ENCODE measurements around the gene DRD2.

The DRD2 gene

DNA sequence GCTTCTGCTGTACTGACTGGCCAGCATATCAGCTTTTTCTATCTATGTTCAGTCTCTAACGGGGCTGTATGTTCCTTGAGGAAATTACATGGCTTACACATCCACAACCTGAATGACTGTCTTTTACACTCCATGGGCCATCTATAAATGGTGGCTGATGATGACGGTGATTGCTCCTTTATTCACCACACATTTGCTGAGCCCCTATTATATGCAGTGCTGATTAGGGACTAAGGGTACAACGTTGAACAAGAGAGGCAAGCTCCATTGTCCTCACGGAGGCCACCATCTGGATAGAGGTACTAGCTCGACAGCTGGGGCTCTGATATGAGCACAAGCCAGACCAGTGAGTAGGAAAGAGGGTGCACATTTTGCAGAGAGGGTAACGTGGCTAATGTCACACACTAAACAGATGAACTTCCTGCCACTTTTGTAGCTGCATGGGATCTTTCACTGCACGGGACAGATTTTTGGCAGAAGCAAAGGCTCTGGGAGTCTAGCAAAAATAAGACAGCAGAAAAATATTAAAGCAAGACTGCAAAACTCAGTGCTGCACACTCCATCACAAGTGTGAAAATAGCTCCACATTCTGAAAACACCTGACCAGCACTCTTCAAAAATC lies 30.6 kb downstream of the DRD2 start:
- no peak for DNase-seq (ENCODE audit: low read depth)

DNA sequence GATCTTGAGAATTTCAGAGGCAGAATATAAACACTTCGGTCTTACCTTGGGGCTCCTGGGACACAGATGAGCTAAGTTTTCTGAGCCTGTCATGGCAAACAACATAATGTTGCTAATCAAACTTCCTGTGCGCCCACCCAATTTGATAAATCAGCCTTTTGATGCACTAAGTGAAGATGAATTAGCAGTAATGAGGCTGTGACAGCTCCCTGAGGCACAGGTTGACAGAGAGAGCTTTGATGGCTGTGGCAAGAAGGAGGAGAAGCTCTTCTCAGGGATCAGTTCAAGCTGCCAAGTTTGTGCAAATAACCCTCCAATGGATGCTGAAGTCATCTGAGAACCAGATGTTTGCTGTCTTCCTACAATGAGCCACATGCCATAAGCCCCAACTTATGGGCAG lies 34.4 kb downstream of the DRD2 start:
- no peak for DNase-seq (ENCODE audit: low read depth)

DNA sequence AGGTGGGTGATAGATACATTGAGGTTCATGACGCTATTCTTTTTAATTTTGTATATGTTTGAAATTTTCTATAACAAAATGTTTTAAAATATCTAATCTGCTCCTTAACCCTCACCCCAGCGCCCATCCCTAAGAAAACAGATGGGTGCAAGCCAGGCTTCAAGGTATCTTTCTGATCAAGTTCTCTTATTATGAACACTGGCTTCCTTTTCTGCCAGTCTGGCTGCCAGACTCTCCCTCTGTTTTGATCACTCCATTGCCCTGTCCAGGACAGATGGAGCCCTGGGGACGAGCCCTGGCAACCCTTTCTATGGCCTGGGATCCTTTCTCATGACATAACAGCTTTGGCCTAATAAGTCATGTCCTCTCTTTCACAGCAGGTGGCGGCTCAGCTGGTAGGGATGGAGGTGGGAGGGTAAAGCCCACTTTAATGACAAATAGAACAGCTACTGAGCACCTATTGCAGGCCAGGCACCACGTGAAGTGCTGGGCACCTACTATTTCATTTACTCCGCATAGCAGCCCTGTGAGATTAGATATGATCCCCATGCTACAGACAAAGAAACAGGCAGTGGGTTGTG lies 38.4 kb downstream of the DRD2 start:
- no peak for DNase-seq (ENCODE audit: low read depth)

DNA sequence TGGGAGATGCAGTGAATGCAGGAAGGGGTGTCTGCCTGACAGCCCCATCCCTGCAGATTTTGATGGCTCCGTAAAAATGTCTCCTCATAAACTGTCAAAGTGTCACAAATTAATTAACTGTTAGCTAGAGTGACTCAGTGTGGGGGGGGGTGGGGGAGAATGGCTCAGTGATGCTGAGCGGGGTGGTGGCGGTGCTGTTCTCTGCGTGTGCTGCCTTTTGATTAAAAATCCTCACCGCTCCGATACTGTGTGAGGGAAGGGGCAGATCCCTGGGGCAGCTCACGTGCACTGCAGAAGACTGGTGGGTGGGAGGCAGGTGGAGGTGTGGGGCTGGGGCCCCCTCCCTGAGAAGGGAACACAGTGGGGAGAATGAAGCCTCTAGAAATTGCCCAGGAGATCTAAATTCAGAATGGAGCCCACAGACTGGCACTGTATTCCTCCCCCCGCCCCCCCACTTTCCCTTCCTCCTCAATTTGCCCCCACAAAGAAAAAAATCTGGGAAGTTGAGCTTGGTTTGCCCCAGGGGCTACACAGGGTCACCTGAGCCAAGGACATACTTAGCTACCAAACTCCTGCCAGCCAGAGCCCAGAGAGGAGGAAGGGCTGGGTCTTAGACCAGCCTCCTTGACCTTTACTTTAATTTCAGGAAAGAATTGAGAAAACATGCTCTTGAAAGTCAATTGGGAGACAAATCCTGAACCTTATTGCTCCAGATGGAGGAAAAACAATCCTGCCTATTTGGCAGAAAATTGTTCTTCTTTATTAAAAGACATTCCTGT lies 39.8 kb downstream of the DRD2 start:
- DNase-seq (ENCODE audit: low read depth): no peak

DNA sequence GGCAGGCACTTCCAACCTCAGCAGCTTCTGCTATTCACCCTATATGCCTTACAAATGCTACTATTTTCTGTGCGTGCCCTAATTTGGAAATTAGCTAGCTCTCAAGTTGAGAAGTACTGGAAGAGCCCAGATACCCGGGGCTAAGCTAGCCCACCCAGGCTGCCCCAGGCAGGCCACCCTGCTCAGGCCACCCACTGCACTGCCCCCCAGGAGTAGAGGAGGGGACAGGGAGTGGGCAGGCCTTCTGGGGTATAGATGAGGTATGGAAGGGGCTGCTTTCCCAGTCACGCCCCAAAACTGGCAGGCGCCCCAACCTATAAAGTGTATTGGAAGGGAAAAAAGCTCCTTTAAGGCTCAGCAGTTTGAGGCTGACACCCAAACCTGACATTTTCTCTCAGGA lies 43.5 kb downstream of the DRD2 start:
- no peak for DNase-seq (ENCODE audit: low read depth)

DNA sequence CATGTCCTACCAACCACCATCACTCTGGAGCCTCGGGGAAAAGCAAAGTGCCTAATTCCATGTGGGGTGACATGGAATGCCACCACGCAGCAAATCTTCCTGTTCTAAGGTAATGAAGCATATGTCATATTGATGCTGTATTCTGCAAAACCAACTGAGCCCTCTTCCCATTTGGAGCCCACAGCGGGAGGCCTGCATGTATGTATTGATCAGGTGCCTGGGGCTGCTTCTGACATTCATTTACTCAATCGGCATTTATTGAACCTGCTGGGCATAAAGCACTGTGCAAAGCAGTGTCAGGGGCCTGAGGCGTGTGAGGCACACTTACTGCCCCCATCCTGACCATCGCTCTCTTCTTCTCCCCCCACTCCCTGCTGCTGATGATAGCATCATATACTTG lies 48.5 kb downstream of the DRD2 start:
- no peak for DNase-seq (ENCODE audit: low read depth)

DNA sequence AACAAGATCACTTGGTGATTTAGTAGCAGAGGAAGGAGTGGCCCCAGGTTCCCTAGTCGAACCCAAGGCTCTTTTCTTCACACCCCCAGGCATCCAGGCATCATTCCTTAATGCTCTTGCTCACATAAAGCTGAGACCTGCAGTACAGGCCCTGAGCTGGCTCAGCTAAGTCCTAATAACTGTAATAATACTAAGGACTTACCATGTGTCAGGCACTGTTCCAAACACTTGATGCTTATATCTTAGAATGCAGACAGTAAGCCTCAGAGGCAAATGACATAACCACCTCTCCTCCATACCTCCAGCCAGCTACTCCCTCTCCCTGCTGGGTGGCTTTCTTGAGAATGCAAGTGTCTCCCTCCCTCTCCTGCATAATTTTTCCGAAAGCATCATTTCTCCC lies 54.4 kb downstream of the DRD2 start:
- no peak for DNase-seq (ENCODE audit: low read depth)

DNA sequence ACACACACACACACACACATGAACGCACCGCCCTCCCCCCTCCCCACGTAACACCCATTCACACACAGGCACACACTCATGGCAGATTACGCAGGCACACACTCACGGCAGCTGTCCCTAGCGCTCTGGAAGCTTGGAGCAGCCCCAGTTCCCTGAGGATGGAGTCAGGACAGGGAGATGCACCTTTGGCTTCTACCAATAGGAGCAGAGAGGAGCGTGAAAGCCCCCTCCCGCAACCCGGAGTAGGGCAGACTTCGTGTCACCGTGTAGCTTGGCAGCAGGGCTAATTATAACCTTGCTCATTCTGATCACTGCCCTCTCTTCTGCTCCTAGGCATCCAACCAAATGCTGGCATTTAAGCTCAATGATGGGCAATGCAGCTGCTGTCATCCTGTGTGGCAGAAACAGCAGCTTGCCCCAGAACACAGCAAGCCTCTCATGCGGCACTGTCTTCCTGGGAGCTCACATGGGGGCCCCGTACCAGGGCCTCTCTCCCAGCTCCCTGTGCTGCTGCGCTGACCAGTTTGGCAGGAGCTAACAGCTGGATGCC lies 55.7 kb downstream of the DRD2 start:
- DNase-seq (ENCODE audit: low read depth): no peak

DNA sequence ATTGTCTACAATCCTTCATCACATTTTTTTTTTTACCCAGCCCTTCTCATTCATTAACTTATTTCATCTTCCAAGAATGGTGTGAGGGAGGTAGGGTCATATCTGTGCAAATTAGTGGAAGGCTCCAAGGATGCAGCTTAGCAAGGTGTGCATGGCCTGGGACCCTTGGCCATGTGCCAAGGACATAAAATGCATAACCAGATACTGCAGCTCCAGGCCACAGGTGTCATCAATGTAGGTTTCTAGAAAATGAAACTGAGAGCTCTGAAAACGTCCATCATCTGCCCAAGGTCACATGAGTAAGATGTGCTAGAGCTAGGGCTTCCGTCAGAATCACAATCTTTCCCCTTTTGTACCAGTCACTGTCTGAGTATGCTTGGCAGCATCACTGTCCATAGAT lies 57.8 kb downstream of the DRD2 start:
- DNase-seq (ENCODE audit: low read depth): no peak

DNA sequence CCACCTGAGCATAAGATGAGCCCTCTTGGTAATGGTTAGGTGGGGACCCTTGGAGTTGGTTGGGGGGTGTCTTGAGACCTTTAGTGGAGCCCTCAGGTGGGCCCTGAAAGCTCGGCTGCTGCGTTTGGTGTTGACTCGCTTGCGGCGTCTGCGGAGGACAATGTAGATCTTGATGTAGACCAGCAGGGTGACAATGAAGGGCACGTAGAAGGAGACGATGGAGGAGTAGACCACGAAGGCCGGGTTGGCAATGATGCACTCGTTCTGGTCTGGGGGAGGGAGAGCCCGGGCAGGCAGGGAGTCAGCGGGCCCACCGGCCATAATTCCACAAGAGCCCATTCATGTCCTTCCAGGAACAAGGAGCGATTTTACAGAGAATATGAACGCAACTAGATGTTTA lies 59.9 kb downstream of the DRD2 start:
- DNase-seq (ENCODE audit: low read depth): no peak

DNA sequence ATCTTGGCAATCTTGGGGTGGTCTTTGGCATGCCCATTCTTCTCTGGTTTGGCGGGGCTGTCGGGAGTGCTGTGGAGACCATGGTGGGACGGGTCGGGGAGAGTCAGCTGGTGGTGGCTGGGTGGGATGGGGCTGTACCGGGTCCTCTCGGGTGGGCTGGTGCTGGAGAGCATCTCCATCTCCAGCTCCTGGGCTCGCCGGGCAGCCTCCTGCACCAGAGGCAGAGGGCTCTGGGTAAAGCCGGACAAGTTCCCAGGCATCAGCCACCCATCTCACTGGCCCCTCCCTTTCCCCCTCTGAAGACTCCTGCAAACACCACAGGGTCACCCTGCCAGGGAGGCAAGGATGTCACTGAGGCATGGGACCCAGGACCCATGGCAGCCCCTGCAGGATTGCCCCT lies 62.5 kb downstream of the DRD2 start:
- no peak for DNase-seq (ENCODE audit: low read depth)

DNA sequence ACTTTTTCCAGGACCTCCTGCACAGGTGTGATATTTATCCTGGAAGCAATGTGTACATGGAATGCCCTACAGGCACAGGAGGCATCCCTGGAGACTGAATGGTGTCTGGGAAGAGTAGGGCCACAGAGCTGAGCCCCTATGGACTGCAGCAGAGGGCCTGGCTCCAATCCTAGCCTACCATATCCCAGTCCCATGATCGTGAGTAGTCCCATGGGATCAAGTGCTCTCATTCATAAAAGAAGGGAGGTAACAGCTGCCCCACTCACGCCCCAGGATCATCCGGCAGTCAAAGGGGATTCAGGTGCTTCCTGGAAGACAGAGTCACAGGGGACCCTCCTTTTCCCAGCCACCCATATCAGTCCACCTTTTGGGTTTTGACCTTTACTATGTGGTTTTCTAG lies 63.7 kb downstream of the DRD2 start:
- DNase-seq (ENCODE audit: low read depth): no peak

DNA sequence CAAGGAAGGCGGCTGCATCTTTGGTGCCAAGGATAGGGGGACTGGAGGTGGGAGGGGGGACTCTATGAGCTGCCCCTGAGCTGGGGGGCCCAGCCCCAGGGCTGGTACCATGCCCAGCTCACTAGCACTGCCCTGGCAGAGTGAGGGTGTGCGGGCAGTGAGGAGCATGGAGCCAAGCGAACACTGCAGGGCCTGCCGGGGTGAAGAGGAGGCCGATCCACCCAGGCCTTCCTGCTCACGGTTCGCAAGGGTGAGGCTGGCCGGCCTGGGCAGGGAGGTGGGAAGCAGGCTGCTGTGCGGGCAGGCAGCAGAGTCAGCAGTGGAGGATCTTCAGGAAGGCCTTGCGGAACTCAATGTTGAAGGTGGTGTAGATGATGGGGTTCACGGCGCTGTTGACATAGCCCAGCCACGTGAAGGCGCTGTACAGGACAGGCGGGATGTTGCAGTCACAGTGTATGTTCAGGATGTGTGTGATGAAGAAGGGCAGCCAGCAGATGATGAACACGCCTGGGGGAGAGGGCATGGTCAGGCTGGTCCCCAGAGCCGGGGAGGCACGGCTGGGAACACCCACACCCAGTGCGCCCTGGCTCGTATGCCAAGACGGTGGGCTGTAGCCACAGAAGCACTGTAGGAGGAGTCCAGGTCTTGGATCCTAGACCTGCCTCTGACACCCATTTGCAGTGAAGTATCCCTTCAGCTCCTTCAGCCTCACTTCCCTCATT lies 64.6 kb downstream of the DRD2 start:
- DNase-seq (ENCODE audit: low read depth): no peak

DNA sequence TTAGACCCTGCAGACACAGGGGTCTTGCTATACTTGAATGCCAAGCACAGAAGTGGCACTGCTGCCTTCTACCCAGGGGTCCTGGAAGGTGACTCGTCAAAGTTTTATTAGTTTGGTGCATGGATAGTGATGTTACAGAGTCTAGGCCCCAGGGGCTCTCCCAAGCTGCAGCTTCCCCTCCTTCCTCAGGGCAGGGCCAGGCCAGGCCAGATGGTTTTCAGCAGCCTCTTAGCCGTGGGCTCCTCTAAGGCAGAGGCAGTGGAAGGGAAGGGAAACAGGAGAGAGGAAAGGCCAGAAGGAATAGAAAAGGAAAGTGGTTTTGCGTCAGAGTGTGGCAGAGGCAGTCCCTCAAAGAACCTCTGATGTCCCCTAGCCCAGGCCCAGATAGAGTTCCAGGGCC lies 65.7 kb downstream of the DRD2 start:
- no peak for DNase-seq (ENCODE audit: low read depth)

DNA sequence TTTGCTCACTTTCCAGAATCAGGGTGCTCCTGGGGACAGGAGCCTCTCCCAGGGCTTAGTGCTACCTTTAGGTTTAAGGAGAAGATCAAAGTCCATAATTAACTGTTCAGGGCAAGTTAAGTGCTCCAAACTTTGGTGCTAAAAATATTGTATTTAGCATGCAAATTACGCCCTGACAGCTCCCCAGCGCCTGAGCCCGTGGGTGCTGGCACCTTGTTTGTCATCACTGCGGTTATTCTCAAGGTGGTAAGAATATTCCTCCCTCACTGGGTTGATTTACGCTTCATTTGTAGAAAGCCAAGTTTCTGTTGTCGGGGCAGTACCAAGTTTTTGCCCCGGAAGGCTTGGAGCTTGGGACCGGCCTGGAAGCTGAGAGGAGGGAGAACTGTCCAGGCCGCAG lies 66.3 kb downstream of the DRD2 start:
- no peak for DNase-seq (ENCODE audit: low read depth)

DNA sequence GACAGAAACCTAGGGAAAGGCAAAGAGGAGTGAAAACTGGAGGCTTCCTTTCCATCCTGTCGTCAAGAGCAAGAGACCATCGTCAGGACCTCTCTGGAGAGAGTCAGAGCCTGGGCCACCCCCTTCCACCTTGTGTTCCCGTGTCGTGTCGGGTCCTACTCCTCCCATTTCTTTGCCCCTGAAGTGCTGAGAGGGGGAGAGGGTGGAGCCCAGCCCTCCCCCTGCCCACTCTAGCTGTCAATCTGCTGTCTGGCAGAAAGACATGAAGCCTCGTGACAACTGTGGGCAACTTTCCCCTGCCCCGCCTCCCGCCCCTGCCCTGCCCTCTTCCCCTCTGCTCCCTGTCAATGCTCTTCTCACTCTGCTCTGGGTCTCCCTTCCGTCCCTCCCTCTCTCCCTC lies 67.0 kb downstream of the DRD2 start:
- DNase-seq (ENCODE audit: low read depth): no peak

DNA sequence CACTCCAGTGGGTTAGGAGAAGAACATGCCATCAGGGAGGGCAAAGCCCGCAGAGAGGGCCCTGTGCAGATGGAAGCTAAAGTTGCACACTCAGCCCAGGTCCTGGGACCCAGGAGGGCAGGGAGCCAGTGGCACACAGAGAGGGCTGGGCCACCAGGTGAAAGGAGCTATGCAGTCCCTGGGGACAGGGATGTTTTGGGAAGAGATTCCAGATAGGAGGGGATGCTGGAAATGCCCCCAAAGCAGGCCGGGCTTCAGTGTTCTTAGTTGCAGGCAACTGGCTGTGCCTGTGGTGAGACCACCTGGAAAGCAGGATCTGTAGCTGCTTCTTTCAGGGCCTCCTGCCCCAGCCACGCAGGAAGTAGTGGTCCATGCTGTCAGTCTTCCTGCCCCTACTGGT lies 68.0 kb downstream of the DRD2 start:
- DNase-seq (ENCODE audit: low read depth): no peak

DNA sequence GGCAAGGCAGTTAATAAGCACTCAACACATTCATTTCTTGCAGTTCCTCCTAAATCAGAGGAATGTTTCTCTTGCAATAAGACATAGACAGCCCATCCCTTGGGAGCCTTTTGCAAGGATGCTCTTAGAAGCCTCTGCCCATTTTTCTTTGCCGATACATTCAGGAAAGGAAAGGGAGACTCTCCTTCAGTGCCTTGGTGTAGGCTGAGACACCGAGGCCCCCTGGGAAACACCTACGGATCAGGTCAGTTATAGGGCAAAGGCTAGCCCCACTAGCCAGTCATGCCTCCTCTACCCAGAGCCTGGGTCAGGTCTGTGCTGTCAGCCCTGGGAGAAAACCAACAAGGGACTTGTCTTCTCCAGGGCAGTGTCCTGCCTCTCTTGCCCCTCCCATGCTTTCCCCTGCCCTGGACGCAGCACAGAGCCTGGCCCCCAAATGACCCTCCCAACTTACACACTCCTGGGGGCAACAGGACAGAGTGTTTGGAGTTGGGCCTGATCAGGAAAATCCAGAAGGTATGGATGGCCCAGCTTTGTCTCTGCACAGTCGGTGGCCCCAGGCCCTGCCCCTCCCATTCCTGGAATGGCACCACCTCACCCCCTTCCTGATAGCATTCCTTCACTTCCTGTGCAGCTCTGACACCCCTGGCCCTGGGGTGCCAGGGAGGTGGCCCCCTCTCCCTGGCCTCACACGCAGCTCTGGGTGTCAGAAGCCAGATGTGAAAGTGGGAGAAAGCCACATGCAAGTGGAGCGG lies 69.3 kb downstream of the DRD2 start:
- no peak for DNase-seq (ENCODE audit: low read depth)

DNA sequence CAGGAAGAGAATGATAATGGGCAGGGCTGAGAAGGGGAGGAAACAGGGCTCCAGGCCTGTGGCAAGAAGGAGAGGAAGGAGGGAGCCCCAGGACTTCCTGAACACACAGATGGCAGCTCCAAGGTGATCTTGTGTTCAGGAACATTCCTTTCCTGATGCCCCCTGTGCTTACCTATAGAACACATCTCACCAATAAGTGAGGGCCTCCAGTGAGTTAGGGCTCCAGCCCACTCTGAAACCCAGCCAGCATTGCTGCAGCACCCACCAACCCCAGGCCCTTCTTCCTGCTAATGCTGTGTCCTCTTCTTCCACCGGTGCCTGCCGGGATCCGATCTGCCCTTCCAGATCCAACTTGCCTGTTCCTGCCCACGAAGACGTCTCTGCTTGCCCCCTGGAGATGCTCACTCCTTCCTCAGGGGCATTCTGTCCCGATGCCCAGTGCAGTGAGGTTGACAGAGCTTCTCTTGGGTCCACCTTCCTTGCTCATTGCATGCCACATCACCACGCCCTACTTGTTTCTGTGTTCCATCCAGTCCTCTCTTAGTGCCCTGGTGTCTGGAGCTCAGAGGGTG lies 70.3 kb downstream of the DRD2 start:
- no peak for DNase-seq (ENCODE audit: low read depth)

DNA sequence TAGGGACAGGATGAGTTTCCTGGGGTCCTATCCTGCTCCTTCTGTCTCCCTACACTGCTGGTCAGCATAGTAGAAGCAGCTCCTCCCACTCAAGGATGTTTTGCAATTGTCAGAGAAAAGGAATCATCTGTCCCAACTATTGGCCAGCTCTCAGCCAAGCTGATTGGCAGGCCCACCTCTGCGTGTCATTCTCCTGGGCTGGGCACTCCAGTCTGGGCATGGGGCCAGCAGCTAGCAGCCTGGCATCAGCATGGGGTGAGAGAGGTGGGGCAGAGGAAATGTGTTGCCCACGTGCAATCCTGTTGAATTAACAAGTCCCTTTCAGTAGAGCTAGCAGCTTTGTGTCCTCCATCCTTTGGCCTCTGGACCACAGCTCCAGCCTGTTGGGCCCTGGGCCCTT lies 73.5 kb downstream of the DRD2 start:
- peak; percentile 15 for DNase-seq (ENCODE audit: low read depth)

DNA sequence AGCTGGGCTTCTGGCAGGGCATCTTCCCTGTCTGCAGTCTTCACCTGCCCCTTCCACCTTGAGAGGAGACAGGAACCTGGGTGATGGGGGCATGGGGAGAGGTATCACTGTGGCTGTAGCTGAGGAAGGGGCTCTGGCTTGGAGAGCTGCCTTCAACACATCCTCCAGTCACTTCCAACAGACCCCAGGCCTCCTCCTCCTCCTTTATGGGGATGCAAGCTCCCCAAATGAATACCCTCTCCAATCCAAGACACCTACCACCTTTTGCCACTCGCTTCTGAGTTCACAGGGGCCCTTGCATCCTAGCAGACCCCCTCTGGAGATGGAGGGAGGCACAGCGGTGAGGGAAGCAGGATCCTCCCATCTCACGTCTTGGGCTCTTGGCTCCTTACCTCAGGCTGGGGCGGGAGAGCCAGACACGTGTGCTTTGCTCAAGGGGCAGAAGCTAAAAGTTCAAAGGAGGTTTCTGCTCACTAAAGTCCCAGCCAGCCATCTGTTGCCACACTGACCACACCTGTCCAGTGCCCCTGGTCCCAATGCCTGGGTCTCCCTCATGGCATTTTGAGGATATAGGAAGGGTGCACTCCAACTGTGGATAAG lies 74.5 kb downstream of the DRD2 start:
- DNase-seq (ENCODE audit: low read depth): no peak

Data from HS-27A (cell line).